ENCODE measurements around the gene STPG1.

Gene STPG1

DNA sequence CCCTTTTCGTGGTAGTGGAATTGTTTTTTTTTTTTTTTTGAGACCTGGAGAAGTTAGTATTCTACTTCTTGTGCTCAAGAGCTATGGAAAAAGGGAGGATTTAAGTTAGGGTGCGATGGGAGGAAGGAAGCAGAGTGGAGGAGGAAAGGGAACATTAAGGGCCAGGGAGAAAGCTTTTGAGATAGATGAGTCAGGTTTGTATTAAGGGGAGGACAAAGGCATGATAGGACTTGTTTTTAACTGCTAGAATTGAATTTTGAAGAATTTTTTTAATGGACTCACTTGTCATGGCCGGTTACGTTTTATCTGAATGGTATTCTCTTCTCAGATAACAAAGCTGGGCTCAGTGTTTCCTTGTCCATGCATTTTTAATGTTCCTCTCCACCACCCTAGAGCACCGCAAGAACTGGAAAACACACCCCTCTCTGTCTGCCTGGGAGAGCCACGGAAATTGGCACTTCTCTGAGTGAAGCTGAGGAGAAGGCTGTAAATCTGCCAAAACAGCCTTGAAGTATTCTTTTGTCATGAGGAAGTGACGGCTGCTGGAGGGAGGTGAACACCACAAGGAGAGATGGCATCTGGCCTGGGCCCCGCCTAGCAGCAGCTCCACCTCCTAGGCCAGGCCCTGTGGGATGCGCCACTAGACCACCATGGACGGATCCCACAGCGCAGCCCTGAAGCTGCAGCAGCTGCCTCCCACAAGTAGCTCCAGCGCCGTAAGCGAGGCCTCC is 5.5 kb upstream of the STPG1 start:
- no peak overlapping the region for H3K4me3 Mint-ChIP-seq
- no peak overlapping the region for H3K27ac Mint-ChIP-seq
- DNase-seq (ENCODE audit: low spot score in 2 of 2) (no peak), ATAC-seq (ENCODE audit: low read depth) (no peak)
- H3K27me3 Mint-ChIP-seq, result no peaks in the 10 kb centered on the region
- peaks cover 32% of the 10 kb centered on the region for H3K36me3 Mint-ChIP-seq
- peaks cover 44% of the 10 kb centered on the region for H3K4me1 Mint-ChIP-seq
- H3K9me3 Mint-ChIP-seq, result no peaks in the 10 kb centered on the region

GRCh38 chr1:24417681-24418080 is 4.1 kb upstream of the STPG1 start:
- no peak for ATAC-seq (ENCODE audit: low read depth)
- H3K4me3 Mint-ChIP-seq, result no peak overlapping the region
- no peaks in the 10 kb centered on the region for H3K9me3 Mint-ChIP-seq
- no peak overlapping the region for H3K27ac Mint-ChIP-seq
- H3K27me3 Mint-ChIP-seq, result no peaks in the 10 kb centered on the region
- peaks cover 21% of the 10 kb centered on the region for H3K36me3 Mint-ChIP-seq
- DNase-seq (ENCODE audit: low spot score in 2 of 2), result no peak
- peaks cover 45% of the 10 kb centered on the region for H3K4me1 Mint-ChIP-seq

DNA sequence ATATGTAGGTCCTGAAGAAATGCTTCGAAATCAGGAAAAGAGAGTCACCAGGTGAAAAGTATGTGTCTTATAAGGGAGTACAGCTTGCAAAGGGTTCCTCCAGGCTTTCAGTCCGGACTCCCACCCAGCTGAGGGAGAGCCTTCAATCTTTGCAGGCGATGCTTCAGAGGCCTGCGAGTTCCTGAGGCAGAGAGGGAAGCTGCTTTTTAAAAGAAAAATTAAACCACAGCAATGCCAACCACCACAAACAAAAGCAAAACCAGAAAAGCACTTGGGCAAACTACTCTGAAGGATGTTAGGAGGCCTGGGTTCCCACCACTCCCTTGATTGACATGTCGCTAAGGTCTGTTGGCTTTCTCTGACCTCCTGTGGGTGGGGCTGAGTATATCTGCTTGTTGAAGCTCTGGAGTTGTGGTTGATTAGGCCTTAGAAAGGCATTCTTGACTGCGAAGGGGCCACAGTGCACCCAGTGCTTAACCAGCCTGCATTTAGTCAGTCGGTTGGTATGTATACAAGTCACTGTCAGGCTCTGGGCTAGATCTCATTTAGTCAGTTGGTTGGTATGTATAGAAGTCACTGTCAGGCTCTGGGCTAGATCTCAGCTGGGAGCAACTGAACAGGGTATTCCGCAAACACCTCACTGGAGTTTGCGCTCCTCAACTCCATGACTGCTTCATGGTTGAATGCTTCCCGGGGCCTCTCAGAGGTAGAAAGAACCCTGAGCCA is 3.2 kb upstream of the STPG1 start:
- no peaks in the 10 kb centered on the region for H3K27me3 Mint-ChIP-seq
- peaks cover 51% of the 10 kb centered on the region for H3K4me1 Mint-ChIP-seq
- no peak overlapping the region for H3K27ac Mint-ChIP-seq
- H3K4me3 Mint-ChIP-seq, result peak overlapping the region; percentile 95
- ATAC-seq (ENCODE audit: low read depth) (peak; percentile 49), DNase-seq (ENCODE audit: low spot score in 2 of 2) (peak in 1 of 2 donors; percentile 35)
- H3K36me3 Mint-ChIP-seq, result peaks cover 15% of the 10 kb centered on the region
- H3K9me3 Mint-ChIP-seq, result no peaks in the 10 kb centered on the region

DNA sequence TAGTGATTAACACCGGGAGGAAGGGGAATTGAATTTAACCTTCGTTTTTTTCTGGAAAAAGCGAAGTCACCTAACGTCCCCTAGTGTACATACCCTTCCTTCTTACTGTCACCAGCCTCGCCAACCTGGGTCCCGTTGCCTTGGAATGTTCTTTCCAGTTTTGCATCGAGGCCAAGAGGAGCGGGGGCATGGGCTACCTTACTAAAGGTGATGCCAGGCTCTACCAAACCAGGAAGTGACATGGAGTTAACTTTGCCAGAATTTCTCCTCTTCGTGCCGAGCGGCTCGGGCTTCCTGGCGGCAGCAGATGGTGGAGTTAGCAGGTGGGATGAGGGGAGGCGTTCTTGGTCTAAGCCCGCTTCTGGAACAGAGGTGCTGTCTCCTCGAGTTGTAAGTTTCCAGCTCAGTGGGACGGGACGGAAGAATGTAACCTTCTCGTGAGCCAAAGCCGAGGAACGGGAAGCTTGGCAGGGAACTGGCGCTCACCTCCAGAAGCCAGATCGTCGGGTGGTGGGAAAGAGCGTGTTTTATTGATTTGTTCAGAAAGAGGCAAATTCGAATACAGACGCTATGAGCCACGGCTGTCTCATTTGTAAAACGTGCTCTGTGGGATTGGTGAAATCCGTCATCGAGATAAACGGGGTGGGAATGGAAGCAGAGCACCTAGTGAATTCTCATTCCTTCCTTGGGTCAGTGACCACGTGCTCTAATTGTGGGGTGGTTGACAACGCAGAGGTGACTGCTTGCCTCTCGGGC is 2.5 kb upstream of the STPG1 start:
- no peak for DNase-seq (ENCODE audit: low spot score in 2 of 2)
- ATAC-seq (ENCODE audit: low read depth), result no peak
- Mint-ChIP-seq H3K9me3 (no peaks in the 10 kb centered on the region), H3K4me3 (peak overlapping the region; percentile 95), H3K4me1 (peaks cover 51% of the 10 kb centered on the region), H3K27ac (peak overlapping the region; percentile 90), H3K27me3 (no peaks in the 10 kb centered on the region), H3K36me3 (peaks cover 10% of the 10 kb centered on the region)

- Mint-ChIP-seq H3K4me1 (peaks cover 54% of the 10 kb centered on the region), H3K4me3 (peak within 1 kb of the TSS; percentile 95), H3K27me3 (no peaks in the 10 kb centered on the region), H3K9me3 (no peaks in the 10 kb centered on the region), H3K36me3 (peaks cover 5% of the 10 kb centered on the region), H3K27ac (peak within 1 kb of the TSS; percentile 90)
- peak; percentile 91 for ATAC-seq (ENCODE audit: low read depth)
- DNase-seq (ENCODE audit: low spot score in 2 of 2), result peak; percentile 87 to 96
Observed at GRCh38 chr1:24415334-24415909, 1.8 kb upstream of the STPG1 start, which contains the start of gene NIPAL3. NIPAL3 (plus strand) TSS chr1:24415802; CDS start chr1:24419548, 3,746 bp downstream.

DNA sequence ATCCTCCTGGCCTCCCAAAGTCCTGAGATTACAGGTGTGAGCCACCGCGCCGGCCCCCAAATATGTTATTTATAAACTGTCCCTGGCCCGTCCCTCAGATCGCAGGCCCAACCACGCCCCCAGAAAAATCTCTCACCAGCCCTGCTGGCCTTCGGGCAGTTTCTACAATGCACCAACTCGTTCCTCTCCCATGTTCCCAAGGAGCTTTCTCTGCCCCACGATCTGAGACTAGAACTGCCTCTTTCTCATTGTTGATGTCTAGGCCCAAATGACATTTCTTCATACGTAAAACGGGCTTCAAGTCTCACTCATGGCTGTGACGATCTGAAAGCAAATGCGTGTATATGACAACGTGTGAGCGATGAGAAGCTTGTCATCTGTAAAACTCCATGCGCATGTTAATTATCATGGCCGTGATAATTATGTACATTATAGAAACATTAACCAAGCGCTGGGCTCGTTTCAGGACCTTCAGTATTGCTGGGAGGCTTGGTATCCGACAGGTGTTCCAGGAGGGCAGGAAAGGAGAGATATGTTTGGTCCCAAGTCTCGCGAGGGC is 1.3 kb upstream of the STPG1 start:
- H3K36me3 Mint-ChIP-seq, result peaks cover 5% of the 10 kb centered on the region
- H3K27ac Mint-ChIP-seq, result peak overlapping the region; percentile 90
- H3K4me1 Mint-ChIP-seq, result peaks cover 54% of the 10 kb centered on the region
- no peak for DNase-seq (ENCODE audit: low spot score in 2 of 2)
- ATAC-seq (ENCODE audit: low read depth), result no peak
- H3K4me3 Mint-ChIP-seq, result peak overlapping the region; percentile 95
- H3K27me3 Mint-ChIP-seq, result no peaks in the 10 kb centered on the region
- H3K9me3 Mint-ChIP-seq, result no peaks in the 10 kb centered on the region

DNA sequence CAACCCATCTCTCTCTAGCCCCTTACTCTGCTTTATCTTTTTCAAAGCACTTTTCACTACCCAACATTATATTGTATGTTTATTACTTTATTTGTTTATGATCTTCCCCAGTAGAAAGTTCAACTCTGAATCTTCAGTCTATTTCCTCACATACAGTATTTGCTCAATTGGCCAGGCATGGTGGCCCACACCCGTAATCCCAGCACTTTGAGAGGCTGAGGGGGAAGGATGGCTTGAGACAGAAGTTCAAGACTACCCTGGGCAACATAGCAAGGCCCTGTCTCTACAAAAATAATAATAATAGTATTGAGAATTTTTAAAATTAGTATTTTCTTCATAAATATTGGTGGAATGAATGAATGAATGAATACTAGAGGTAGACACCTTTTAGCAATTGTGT is 1.2 kb downstream of the STPG1 start:
- DNase-seq (ENCODE audit: low spot score in 2 of 2), result no peak
- no peak overlapping the region for H3K27ac Mint-ChIP-seq
- H3K36me3 Mint-ChIP-seq, result no peaks in the 10 kb centered on the region
- no peaks in the 10 kb centered on the region for H3K9me3 Mint-ChIP-seq
- peaks cover 40% of the 10 kb centered on the region for H3K4me1 Mint-ChIP-seq
- no peak for ATAC-seq (ENCODE audit: low read depth)
- no peak overlapping the region for H3K4me3 Mint-ChIP-seq
- H3K27me3 Mint-ChIP-seq, result no peaks in the 10 kb centered on the region

DNA sequence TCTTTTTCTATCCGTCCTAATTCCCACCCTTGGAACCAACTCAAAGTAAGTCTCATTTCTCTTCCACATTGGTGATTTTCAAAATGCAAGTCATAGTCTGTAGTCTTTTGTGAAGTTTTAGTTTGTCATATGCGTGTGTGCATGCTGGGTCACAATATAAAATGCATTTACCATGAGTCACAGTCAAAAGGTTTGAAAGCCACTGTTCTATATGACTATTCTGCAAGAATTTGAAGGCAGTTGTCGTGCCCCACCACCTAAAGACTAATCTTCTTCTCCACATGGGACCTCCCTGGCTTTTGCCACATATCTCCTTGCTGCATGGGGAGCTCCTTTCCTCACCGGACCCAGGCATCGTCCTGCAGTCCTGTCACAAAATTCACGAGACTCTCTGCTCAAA is 1.6 kb downstream of the STPG1 start:
- Mint-ChIP-seq H3K4me3 (no peak overlapping the region), H3K27me3 (no peaks in the 10 kb centered on the region), H3K27ac (no peak overlapping the region), H3K36me3 (no peaks in the 10 kb centered on the region), H3K4me1 (peaks cover 36% of the 10 kb centered on the region), H3K9me3 (no peaks in the 10 kb centered on the region)
- ATAC-seq (ENCODE audit: low read depth) (no peak), DNase-seq (ENCODE audit: low spot score in 2 of 2) (no peak)

DNA sequence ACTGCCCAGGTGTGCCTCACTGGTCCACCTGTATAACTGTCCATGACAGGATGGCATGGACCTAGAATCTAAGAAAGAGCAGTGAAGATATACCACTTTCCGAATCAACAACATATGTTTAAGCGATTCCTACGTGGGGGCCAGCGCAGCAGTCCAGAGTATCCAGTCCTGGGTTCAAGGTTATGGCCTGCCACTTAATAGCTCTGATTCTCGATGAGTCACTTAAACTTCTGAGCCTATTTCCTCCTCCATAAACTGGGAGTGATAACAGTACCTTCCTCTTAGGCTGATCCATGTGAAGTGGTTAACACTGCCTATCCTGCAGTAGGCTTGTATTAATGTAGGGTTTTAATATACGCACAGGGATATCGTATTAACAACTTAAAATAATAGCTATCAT is 2.8 kb downstream of the STPG1 start:
- no peak overlapping the region for H3K4me3 Mint-ChIP-seq
- H3K27me3 Mint-ChIP-seq, result no peaks in the 10 kb centered on the region
- H3K27ac Mint-ChIP-seq, result peak overlapping the region; percentile 11
- no peaks in the 10 kb centered on the region for H3K9me3 Mint-ChIP-seq
- H3K36me3 Mint-ChIP-seq, result no peaks in the 10 kb centered on the region
- peaks cover 28% of the 10 kb centered on the region for H3K4me1 Mint-ChIP-seq
- DNase-seq (ENCODE audit: low spot score in 2 of 2), result no peak
- ATAC-seq (ENCODE audit: low read depth), result no peak

GRCh38 chr1:24409535-24409934 is 4.0 kb downstream of the STPG1 start:
- Mint-ChIP-seq H3K27ac (no peak overlapping the region), H3K9me3 (no peaks in the 10 kb centered on the region), H3K4me1 (peaks cover 21% of the 10 kb centered on the region), H3K36me3 (no peaks in the 10 kb centered on the region), H3K27me3 (no peaks in the 10 kb centered on the region), H3K4me3 (no peak overlapping the region)
- ATAC-seq (ENCODE audit: low read depth) (no peak), DNase-seq (ENCODE audit: low spot score in 2 of 2) (no peak)

GRCh38 chr1:24406788-24407187 is 6.8 kb downstream of the STPG1 start:
- no peak for ATAC-seq (ENCODE audit: low read depth)
- Mint-ChIP-seq H3K4me1 (peaks cover 8% of the 10 kb centered on the region), H3K36me3 (no peaks in the 10 kb centered on the region)

DNA sequence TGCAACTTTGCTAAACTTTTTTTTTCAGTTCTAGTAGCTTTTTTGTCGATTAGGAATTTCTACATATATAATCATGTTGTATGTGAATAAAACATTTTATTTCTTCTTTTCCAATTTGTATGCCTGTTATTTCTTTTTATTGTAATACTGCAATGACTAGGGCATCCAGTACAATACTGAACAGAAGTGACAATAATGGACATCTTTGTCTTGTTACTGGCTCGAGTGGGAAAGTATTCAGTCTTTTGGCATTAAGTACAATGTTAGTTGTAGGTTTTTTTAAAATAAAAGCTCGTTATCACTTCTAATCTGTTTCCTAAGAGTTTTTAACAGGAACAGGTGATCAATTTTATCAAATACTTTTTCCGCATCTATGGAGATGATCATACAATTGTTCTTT is 9.8 kb downstream of the STPG1 start:
- peaks cover 4% of the 10 kb centered on the region for H3K4me1 Mint-ChIP-seq
- H3K27me3 Mint-ChIP-seq, result no peaks in the 10 kb centered on the region
- H3K9me3 Mint-ChIP-seq, result no peaks in the 10 kb centered on the region
- no peak overlapping the region for H3K27ac Mint-ChIP-seq
- DNase-seq (ENCODE audit: low spot score in 2 of 2) (no peak), ATAC-seq (ENCODE audit: low read depth) (no peak)
- no peak overlapping the region for H3K4me3 Mint-ChIP-seq
- peaks cover 8% of the 10 kb centered on the region for H3K36me3 Mint-ChIP-seq

More at GRCh38 chr1:24406788-24407187, 6.8 kb downstream of the STPG1 start:
- Mint-ChIP-seq H3K27ac (no peak overlapping the region), H3K9me3 (no peaks in the 10 kb centered on the region), H3K27me3 (no peaks in the 10 kb centered on the region), H3K4me3 (no peak overlapping the region)
- no peak for DNase-seq (ENCODE audit: low spot score in 2 of 2)

GRCh38 chr1:24400065-24400464 is 13.5 kb downstream of the STPG1 start:
- ATAC-seq (ENCODE audit: low read depth) (no peak), DNase-seq (ENCODE audit: low spot score in 2 of 2) (no peak)
- Mint-ChIP-seq H3K4me1 (peaks cover 2% of the 10 kb centered on the region), H3K36me3 (peaks cover 8% of the 10 kb centered on the region), H3K4me3 (no peak overlapping the region), H3K27ac (no peak overlapping the region), H3K9me3 (no peaks in the 10 kb centered on the region), H3K27me3 (no peaks in the 10 kb centered on the region)

All from memory B cell (primary cell).